HuH-7.5 (cell line): ENCODE results near the gene OR9I1.

Experiments
- DNase-seq: peaks from one replicate; pipeline ENCODE4 v3.0.0; 2011; ENCODE audit warnings: low spot score

The OR9I1 gene

GRCh38 chr11:58125469-58125868, at the start of gene OR9I1:
TSS of gene OR9I1 (minus strand) at chr11:58125530. CDS start at chr11:58119444, 6,086 bp downstream.
- DNase-seq: no peak

- no peak for DNase-seq
Observed at GRCh38 chr11:58165504-58166106, 40.3 kb upstream of the OR9I1 start.

- no peak for DNase-seq
Observed at GRCh38 chr11:58164990-58165389, 39.7 kb upstream of the OR9I1 start.

- no peak for DNase-seq
Observed at GRCh38 chr11:58164389-58164788, 39.1 kb upstream of the OR9I1 start.

GRCh38 chr11:58152781-58153180, 27.5 kb upstream of the OR9I1 start:
- no peak for DNase-seq

GRCh38 chr11:58142761-58143160, 17.4 kb upstream of the OR9I1 start:
- DNase-seq: no peak

- DNase-seq: no peak
Observed at GRCh38 chr11:58135171-58135570, 9.8 kb upstream of the OR9I1 start.

GRCh38 chr11:58134151-58134550, 8.8 kb upstream of the OR9I1 start:
- no peak for DNase-seq

- DNase-seq: no peak
Observed at GRCh38 chr11:58133309-58134076, 8.2 kb upstream of the OR9I1 start.

GRCh38 chr11:58127350-58127749, 2.0 kb upstream of the OR9I1 start:
- DNase-seq: no peak

- no peak for DNase-seq
Observed at GRCh38 chr11:58121096-58121495, 4.2 kb downstream of the OR9I1 start.

GRCh38 chr11:58097437-58097836, 27.9 kb downstream of the OR9I1 start:
- no peak for DNase-seq

- no peak for DNase-seq
Observed at GRCh38 chr11:58086528-58086927, 38.8 kb downstream of the OR9I1 start.

- DNase-seq: no peak
Observed at GRCh38 chr11:58075781-58076180, 49.5 kb downstream of the OR9I1 start.

- no peak for DNase-seq
Observed at GRCh38 chr11:58070585-58070984, 54.7 kb downstream of the OR9I1 start.

GRCh38 chr11:58068655-58069054, 56.7 kb downstream of the OR9I1 start:
- DNase-seq: no peak

GRCh38 chr11:58067685-58068084, 57.6 kb downstream of the OR9I1 start:
- no peak for DNase-seq
